Suppressor macrophage treated with lipopolysaccharide for 1 hour (primary cell): ENCODE data around the gene POLD1.
"Not testable (repeated sequence)": the region's sequence is repeated elsewhere in the genome, so short reads cannot be mapped to it uniquely, and the experiment has no call there.

Experiments used
- DNase-seq, 3 donors: peaks; one replicate each; pipeline ENCODE4 v3.0.0-alpha.2; 2020 to 2022

Gene POLD1

DNA sequence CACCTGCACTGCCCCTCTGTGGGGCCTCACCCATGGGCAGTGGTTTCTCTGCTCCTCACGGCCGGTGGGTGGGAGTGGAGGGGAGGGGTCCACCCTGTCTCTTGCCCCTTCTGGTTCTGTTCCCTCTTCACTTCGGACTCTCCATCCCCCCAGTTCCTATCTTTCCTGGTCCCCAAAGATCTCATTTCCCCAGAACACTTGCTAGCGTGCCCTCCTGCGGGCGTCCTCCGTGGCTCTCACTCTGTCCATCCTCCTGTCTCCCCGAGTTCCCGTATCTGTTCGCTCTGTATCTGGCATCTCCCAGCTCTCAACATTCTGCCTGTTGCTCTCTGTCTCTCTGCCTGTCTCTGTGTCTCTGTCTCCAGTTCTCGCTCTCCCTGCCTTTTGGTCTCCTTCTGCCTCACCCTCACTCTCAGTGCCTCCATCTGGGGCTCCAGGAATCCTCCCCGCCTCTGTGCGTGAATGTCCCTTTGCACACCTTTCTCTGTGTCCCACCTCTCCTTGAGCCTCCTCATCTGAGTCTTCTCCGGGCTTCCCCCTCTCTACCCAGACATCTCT, 35.0 kb downstream of the POLD1 start:
- DNase-seq, result no peak

DNA sequence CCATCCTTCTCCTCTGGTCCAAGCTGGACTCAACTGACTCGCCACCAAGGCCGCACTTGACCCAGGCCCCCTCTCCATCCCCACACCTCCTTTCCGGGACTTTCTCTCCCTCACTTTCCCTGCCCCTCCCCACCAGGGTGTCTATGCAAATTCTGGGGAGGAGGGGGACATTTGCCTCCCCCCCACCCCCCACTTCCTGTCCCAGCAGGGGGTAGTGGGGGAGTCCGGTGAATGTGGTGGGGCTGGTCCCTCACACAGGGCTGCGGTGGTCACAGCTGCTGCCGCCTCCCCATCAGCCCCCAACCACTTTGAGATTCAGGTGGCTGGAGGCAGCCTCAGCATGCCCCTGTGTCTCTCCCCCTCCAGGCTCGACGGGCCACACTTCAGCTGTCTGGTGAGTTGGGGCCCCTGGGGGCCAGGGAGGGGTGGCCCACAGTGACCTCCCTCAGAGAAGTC, 35.5 kb downstream of the POLD1 start:
- DNase-seq, result no peak

DNA sequence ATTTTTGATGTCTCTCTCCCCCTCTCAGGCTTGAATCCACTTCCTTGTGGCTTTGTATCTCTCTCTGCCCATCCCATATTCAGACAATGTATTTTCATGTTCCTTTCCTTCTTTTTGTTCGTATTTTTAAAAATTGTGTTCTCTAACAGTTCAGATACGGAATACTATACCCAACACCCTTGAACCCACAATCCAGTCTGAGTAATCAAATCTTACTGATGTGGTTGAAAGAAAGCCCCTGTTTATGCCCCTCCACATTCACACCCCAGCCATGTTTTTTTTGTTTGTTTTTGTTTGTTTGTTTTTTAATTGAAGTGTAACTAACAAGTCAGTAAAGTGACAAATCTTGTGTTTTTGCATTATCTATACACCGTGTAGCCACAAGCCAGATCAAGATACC, 36.0 kb downstream of the POLD1 start:
- no peak for DNase-seq

DNA sequence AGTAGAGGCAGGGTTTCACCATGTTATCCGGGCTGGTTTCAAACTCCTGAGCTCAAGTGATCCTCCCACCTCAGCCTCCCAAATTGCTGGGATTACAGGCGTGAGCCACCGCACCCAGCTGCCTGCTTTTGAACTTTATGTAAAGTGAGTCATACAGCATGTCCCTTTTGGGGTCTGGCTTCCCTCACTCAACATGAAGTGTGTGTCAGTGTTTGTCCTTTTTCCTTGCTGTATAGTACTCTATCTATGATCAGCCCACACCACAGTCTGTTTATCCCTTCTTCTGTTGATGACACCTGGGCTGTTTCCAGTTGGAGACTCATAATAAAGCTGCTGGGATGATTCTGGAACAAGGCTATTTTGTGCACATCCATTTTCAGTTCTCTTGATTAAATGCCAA, 36.7 kb downstream of the POLD1 start:
- no peak for DNase-seq

DNA sequence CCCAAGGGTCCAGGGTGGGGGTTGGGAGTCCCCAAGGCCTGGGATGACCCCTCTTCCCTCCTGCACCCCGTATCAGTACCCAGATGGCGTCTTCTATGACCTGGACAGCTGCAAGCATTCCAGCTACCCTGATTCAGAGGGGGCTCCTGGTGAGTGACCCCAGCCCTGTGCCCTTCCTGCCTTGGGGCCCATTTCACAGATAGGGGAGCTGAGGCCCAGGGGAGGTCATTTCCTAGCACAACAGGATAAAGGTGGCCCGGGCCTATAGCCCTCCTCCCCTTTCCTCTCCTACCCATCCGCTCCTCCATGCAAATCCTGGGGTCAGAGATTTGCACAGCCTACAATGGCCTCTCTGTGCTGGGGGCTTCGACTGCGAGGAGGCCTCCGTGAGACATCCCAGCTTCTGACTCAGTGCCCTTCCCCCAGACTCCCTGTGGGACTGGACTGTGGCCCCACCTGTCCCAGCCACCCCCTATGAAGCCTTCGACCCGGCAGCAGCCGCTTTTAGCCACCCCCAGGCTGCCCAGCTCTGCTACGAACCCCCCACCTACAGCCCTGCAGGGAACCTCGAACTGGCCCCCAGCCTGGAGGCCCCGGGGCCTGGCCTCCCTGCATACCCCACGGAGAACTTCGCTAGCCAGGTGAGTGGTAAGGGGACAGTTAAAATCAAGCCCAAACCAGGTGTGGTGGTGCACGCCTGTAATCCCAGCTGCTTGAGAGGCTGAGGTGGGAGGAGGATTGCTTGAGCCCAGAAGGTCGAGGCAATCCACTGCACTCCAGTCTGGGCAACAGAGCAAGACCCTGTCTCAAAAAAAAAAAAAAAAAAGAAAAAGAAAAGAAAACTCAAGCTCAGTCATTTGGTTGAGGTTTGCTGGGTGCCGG, 38.5 kb downstream of the POLD1 start:
- DNase-seq, result no peak

DNA sequence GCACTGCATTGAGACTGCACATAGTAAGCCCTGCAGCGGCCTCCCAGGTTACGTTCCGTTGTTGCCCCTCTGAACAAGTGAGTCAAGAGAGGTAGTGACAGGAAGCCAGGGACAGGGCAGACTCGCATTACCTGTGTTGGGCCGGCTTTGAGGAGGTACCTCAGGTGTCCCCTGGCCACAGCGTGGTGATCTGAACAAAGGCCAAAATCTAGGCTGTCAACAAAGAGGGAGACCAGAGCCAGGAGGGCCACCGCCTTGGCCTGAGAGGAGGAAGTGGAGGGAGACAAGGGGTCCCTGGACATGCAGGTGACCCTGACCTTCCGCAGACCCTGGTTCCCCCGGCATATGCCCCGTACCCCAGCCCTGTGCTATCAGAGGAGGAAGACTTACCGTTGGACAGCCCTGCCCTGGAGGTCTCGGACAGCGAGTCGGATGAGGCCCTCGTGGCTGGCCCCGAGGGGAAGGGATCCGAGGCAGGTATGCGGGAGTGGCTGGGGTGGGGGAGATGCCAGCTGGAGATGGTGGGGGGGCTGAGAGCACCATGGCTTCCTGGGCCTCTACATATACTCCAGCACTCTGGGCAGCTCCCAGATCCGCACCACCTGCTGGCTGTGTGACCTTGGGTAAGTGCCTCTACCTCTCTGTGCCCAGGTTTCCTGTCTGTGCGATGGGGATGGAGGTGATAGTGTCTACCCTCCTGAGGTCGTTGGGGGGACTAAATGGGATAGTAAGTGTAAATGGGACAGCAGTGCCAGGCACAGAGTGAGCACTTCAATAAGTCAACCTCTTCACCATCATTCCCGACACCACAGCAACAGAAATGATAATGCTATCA, 39.3 kb downstream of the POLD1 start:
- DNase-seq, result no peak

DNA sequence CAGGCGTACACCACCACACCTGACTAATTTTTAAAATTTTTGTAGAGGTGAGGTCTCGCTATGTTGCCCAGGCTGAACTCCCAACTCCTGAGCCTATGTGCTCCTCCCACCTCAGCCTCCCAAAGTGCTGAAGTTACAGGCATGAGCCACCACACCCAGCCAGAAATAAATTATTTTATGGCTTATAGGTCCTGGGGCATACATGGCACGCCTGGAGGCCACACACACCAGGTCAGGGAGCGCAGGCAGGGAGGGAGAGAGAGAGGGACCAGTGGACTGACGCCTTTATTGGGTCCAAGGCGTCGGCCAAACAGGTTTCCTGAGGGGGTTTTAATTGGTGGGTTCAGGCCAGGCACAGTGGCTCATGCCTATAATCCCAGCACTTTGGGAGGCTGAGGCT, 41.4 kb downstream of the POLD1 start:
- DNase-seq, result no peak

DNA sequence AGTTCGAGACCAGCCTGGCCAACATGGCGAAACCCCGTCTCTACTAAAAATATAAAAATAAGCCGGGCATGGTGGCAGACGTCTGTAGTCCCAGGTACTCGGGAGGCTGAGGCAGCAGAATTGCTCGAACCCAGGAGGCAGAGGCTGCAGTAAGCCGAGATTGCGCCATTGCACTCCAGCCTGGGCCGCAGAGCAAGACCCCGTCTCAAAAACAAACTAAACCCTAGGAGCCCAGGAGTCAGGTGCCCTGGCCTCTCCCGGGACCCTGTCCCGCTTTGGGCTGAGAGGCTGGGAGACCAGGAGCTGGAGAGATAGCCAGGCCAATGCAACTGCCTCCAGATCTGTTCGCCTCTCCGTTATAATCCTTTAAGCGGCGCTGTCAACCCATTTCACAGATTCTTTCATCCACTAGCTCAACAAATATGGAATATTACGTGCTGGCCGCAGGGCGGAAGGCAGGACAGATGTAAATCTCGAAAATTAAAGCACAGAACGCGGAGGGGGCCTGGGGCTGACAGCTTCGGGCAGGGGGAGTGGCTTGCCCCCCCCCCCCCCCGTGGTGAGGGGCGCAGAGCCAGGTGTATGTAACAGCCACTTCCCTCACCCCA, 43.3 kb downstream of the POLD1 start:
- DNase-seq, result no peak

DNA sequence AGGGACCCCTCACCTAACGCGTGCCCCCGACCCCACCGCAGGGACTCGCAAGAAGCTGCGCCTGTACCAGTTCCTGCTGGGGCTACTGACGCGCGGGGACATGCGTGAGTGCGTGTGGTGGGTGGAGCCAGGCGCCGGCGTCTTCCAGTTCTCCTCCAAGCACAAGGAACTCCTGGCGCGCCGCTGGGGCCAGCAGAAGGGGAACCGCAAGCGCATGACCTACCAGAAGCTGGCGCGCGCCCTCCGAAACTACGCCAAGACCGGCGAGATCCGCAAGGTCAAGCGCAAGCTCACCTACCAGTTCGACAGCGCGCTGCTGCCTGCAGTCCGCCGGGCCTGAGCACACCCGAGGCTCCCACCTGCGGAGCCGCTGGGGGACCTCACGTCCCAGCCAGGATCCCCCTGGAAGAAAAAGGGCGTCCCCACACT, 43.9 kb downstream of the POLD1 start:
- DNase-seq, result peak; percentile 88 to 95 (median 91)

DNA sequence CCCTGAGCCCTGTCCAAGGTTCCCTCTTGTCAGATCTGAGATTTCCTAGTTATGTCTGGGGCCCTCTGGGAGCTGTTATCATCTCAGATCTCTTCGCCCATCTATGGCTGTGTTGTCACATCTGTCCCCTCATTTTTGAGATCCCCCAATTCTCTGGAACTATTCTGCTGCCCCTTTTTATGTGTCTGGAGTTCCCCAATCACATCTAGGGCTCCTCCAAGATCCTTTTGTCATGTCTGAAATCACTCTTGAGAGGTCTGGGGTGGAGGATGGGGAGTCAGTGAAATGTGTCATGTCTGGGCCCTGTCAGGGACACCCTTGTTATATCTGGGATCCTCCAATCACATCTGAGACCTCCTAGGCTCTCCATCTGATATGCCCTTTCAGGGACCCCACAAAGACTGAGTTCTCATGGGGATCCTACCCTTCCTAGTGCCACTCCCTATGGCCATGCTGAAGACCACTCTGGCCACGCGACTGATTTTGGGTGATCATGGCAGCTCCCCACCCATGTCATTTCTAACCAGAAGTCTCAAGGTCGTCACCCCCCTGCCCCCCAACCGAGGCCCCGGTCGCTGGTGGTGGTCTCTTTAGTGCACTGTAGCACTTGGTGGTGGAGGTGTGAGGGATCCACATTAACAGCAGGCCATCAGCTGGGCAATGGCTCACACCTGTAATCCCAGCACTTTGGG, 44.8 kb downstream of the POLD1 start:
- no peak for DNase-seq

DNA sequence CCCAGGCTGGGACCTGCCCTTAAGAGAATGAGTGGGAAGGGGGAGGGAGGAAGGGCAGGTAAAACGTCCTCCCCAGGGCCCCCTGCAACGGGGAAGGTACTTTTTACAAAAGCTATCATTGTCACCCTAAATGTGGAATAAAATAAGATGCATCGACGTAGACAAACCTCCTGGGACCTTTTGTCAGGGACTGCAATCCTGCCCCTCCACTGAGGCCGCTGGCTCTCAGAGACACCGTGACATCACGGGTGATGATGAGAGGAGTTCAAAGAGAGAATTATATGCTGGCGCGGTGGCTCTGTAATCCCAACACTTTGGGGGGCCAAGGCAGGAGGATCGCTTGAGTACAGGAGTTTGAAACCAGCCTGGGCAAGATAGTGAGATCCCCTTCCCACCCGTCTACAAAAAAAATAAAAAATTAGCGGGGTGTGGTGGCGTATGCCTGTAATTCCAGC, 46.8 kb downstream of the POLD1 start:
- no peak for DNase-seq

DNA sequence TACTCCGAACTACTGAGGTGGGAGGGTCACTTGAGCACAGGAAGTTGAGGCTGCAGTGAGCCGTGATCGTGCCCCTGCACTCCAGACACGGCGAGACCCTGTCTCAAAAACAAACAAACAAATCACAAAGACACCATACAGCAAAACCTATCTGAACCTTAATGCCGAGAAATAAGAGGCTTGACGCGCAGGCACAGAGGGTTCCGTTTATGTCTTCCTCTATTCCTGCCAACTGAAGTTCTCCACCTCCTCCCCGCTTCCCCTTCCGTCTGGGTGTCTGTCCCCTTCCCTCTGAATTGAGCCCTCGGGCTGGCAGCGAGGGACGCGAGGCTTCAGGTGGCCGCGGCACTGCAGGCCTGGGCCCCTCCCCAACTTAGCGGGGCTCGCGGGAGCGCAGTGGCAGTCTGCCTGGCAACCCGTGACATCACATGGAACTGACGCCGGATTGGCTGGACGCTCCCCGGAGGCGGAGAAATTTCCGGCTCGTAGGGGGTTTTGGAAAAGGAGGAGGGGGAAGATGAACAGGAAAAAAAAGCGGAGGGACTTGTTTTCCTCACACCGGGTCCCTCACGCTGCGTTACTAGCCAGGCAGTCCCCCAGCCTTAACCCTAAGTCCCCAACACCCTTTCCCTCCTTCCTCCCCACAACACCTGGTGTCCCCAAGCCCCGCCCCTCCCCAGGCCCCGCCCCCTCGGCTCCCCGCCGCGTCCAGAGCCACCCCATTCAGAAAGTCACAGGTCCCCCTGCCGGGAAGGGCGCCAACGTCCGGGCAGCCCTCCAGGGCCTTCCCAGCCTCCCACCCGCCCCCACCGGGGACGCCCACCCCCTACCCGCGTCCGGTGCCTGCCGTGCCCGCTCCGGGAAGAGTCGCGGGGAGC, 47.4 kb downstream of the POLD1 start:
- peak; percentile 87 to 92 (median 91) for DNase-seq

DNA sequence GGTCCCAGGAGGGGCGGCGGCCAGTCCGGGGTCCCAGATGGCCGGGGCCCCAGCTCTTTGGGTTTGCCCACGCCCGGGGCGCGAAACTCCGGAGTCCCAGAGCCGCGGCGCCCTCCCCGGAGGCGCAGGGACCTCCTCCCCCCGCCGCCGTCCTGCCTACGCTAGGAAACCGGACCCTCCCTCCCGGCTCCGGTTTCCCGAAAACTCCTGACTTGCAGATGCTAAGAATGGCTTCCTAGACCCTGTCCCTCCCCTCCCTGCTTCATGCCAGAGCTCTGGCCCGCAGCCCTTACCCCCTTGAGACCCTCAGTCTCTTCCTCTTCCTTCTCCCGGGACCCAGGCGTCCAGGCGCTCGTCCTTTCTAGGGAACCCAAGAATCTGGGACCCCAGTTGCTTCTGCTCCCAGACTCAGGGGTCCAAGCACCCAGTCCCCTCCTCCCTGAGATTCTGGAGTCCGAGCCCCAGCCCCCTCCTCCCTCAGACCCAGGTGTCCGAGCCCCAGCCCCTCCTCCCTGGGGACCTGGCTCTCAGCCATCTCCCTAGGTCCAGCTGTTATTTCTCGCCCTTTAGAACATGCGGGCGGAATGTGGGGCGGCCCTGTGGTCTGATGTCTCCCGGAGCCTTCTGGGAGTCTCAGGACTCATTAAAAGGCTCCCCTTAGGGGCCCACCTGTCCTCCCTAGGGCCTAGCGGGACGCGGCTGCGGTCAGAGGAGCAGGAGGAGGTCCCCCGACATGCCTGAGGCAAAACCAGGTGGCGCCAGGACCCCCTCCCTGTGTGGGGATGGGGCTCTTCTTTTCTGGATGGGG, 48.3 kb downstream of the POLD1 start, which contains the start of gene MYBPC2:
Gene MYBPC2 (plus strand): TSS at position 672 of the 808 bp plus-strand sequence. CDS start 62 bp downstream, at position 734.
- DNase-seq, result peak; percentile 40 to 63 (median 42)

DNA sequence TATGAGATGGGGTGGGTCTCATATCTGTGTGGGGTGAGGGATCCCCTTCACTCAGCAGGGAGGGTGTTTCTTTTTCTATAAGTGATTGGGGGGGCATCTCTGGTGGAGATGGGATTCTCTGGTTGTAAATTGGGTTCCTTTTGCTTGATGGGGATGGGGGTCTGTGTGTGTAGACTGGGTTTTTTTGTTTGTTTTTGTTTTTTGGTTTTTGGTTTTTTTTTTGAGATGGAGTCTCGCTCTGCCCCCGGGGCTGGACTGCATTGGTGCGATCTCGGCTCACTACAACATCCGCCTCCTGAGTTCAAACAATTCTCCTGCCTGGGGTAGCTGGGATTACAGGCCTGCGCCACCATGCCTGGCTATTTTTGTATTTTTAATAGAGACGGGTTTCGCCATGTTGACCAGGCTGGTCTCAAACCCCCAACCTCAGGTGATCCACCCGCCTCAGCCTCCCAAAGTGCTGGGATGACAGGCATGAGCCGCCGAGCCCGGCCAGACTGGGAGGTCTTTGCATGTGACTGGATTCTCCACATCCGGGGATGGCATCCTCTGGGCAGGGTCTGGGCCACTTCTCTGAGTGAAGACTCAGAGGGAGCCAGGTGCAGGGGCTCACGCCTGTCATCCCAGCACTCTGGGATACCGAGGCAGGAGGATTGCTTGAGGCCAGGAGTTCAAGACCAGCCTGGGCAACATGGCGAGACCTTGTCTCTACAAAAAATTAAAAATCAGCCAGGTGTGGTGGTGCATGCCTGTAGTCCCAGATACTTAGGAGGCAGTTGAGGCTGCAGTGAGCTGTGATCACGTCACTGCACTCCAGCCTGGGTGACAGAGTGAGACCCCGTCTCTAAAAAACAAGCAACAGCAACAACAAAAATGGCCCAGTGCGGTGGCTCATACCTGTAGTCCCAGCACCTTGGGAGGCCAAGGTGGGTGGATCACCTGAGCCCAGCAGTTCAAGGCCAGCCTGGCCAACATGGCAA, 49.3 kb downstream of the POLD1 start:
- DNase-seq, result no peak

DNA sequence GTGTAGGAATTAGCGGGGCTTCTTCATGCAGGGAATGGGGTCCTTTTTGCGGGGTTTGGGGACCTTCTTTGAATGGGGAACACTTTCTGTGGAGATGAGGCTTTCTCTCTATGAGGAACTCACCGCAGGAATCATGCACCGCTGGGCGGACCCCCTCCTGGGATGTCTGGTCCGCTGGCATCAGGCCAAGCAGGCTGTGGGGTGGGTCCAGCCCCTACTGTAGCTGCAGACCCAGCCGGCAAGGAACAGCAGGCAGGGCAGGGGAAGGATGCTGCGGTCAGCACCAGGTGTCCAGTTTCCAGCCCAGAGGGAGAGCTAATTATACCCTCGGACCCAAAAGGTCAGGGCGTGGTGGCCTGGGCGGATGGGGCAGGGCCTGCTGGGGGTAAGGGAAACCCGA, 50.4 kb downstream of the POLD1 start:
- no peak for DNase-seq

DNA sequence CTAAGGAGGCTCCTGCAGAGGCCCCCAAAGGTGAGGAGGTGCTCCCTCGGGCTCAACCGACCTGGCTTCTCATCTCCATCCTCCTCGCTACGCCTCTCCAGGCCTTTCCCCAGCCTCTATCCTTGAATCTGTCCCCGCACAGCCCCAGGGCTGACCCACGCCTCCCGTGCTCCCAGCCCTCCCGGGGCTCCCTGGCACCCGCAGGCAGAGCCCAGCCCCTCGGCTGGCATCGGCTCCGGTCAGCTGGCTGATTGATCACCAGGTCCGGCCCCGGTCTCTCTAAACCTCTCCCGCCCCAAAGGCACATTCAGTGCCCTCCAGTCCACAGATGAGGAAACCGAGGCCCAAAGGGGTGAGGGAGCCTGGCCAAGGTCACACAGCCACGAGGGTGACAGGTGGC, 51.1 kb downstream of the POLD1 start:
- DNase-seq, result no peak

DNA sequence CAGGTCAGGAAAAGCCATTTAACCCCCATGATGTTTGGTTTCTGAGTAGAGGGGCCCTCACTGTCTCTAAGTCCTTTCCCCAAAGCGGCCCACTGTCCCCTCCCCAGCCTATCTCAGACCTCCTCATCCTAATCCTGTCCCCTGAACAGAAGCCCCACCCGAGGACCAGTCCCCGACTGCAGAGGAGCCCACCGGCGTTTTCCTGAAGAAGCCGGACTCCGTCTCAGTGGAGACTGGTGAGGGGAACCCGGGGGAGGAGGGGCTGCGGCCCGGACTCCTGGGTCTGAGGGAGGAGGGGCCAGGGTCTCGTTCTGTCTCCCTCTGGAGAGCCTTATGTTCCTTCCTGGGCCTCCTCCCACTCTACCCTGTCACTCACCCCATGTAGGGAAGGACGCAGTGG, 51.5 kb downstream of the POLD1 start:
- DNase-seq, result no peak

DNA sequence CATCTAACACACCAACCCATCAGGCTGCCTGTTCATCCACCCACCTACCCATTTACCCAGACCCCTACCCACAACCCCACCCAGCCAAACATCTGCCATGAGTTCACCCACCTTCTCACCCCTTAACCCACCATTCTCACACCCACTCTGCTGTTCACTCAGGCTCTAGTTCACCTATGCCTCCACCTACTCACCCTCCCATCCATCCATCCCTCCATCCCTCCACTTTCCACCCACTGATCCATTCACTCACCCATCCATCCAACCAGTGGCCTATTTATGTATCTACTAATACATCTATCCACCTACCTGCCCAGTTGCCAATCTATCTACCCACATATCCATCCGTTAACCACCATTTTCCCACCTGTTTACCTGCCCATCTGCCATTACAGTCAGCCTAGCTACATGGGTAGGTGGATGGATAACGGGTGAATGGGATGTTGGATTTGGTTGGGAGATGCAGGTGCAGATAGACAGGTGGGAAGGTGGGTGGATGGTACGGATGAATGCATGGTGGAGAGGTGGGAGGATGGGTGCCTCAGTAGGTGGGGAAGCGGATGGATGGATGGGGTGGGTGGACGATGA, 53.8 kb downstream of the POLD1 start:
- no peak for DNase-seq

DNA sequence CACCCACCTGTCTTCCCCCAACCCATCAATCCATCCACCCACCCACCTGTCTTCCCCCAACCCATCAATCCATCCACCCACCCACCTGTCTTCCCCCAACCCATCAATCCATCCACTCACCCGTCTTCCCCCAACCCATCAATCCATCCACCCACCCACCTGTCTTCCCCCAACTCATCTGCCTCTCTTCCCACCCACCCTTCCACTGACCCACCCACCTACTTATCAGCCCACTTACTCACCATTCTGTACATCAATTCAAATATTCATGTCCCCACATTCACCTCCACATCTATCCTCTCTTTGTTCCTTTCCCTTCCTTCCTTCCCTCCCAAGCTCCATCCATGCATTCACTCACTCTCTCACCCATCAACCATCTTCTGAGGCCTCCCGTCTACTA, 55.0 kb downstream of the POLD1 start:
- DNase-seq, result not testable (repeated sequence)
